Epithelial cell of prostate (primary cell): ENCODE results near the gene MPHOSPH8.

Experiments used
- DNase-seq: peaks from one replicate; pipeline ENCODE4 v3.0.0-alpha.2; 2011; ENCODE audit warnings: low read depth, low spot score
- H3K27ac ChIP-seq: fragments of 450-650 bp; 2 replicates; pipeline ENCODE4 v1.5.1; 2017; ENCODE audit warnings: mild to moderate bottlenecking

Gene MPHOSPH8

GRCh38 chr13:19633479-19634255 is at the start of gene MPHOSPH8:
MPHOSPH8 (plus strand) TSS chr13:19633659; CDS start chr13:19633749, 90 bp downstream.
- peak; percentile 66 for DNase-seq

GRCh38 chr13:19586904-19587634 is 46.4 kb upstream of the MPHOSPH8 start:
- H3K27ac ChIP-seq: no peak overlapping the region
- DNase-seq: no peak

More at GRCh38 chr13:19633479-19634255, at the start of gene MPHOSPH8:
- peak within 1 kb of the TSS; percentile 65 for H3K27ac ChIP-seq

- DNase-seq: no peak
- H3K27ac ChIP-seq: no peak overlapping the region
Measured at GRCh38 chr13:19587635-19588300, 45.7 kb upstream of the MPHOSPH8 start.

GRCh38 chr13:19589312-19589711 is 44.1 kb upstream of the MPHOSPH8 start:
- no peak overlapping the region for H3K27ac ChIP-seq
- DNase-seq: no peak

- no peak overlapping the region for H3K27ac ChIP-seq
- no peak for DNase-seq
Measured at GRCh38 chr13:19590423-19590822, 43.0 kb upstream of the MPHOSPH8 start.

GRCh38 chr13:19591864-19592263 is 41.6 kb upstream of the MPHOSPH8 start:
- H3K27ac ChIP-seq: no peak overlapping the region
- DNase-seq: no peak

- no peak for DNase-seq
- H3K27ac ChIP-seq: no peak overlapping the region
Measured at GRCh38 chr13:19592657-19593180, 40.7 kb upstream of the MPHOSPH8 start.

GRCh38 chr13:19596086-19596485 is 37.4 kb upstream of the MPHOSPH8 start:
- no peak overlapping the region for H3K27ac ChIP-seq
- no peak for DNase-seq

- DNase-seq: no peak
- H3K27ac ChIP-seq: peak overlapping the region; percentile 41
Measured at GRCh38 chr13:19596960-19597361, 36.5 kb upstream of the MPHOSPH8 start.

GRCh38 chr13:19597523-19597922 is 35.9 kb upstream of the MPHOSPH8 start:
- DNase-seq: peak; percentile 36

GRCh38 chr13:19601749-19602725 is 31.4 kb upstream of the MPHOSPH8 start:
- DNase-seq: no peak
- peak overlapping the region; percentile 59 for H3K27ac ChIP-seq

More at GRCh38 chr13:19597523-19597922, 35.9 kb upstream of the MPHOSPH8 start:
- peak overlapping the region; percentile 41 for H3K27ac ChIP-seq

GRCh38 chr13:19604306-19604705 is 29.2 kb upstream of the MPHOSPH8 start:
- DNase-seq: no peak
- peak overlapping the region; percentile 93 for H3K27ac ChIP-seq

- peak; percentile 65 for DNase-seq
- H3K27ac ChIP-seq: peak overlapping the region; percentile 93
Measured at GRCh38 chr13:19605161-19605955, 28.1 kb upstream of the MPHOSPH8 start.

GRCh38 chr13:19606152-19606551 is 27.3 kb upstream of the MPHOSPH8 start:
- peak overlapping the region; percentile 93 for H3K27ac ChIP-seq
- DNase-seq: peak; percentile 68

GRCh38 chr13:19606737-19607136 is 26.7 kb upstream of the MPHOSPH8 start:
- H3K27ac ChIP-seq: peak overlapping the region; percentile 93
- no peak for DNase-seq

- H3K27ac ChIP-seq: peak overlapping the region; percentile 93
- DNase-seq: no peak
Measured at GRCh38 chr13:19607523-19608078, 25.9 kb upstream of the MPHOSPH8 start.

- DNase-seq: no peak
- no peak overlapping the region for H3K27ac ChIP-seq
Measured at GRCh38 chr13:19618977-19619376, 14.5 kb upstream of the MPHOSPH8 start.

- H3K27ac ChIP-seq: no peak overlapping the region
- no peak for DNase-seq
Measured at GRCh38 chr13:19622193-19622592, 11.3 kb upstream of the MPHOSPH8 start.
